SK-N-SH treated with all-trans-retinoic acid at 6 μM for 48 hours (cell line): ENCODE results near the gene CUL2.
A peak's percentile ranks its signal among the peaks of the same experiment; 100 is the strongest.

Experiments
- ATAC-seq: fragments of 200-7000 bp; cut with Tn5 transposase; 3 replicates; pipeline ENCODE4 v1.9.1; 2020; ENCODE audit warnings: mild to moderate bottlenecking, moderate library complexity
- ARNTL ChIP-seq: fragments of 450-650 bp; formaldehyde crosslinking; IDR thresholded peaks from 2 replicates; pipeline ENCODE4 v1.5.0; 2020; ENCODE audit warnings: low read depth, mild to moderate bottlenecking, moderate library complexity, borderline replicate concordance
- BACH2 ChIP-seq: fragments of 250-450 bp; sonication (Bioruptor Pico); IDR thresholded peaks from 2 replicates; pipeline ENCODE4 v1.9.0; 2021; ENCODE audit warnings: mild to moderate bottlenecking, borderline replicate concordance
- CSDC2 ChIP-seq: fragments of 250-450 bp; sonication (Bioruptor Pico); IDR thresholded peaks from 2 replicates; pipeline ENCODE4 v1.5.0; 2020; ENCODE audit warnings: mild to moderate bottlenecking, moderate library complexity
- CSRNP3 ChIP-seq: fragments of 250-450 bp; sonication (Bioruptor Pico); IDR thresholded peaks from 2 replicates; pipeline ENCODE4 v1.5.1; 2021; ENCODE audit warnings: mild to moderate bottlenecking, moderate library complexity
- GLIS3 ChIP-seq: fragments of 250-450 bp; sonication (Bioruptor Pico); IDR thresholded peaks from 2 replicates; pipeline ENCODE4 v1.5.0; 2020; ENCODE audit warnings: mild to moderate bottlenecking, moderate library complexity
- ISL1 ChIP-seq: fragments of 250-450 bp; sonication (Bioruptor Pico); IDR thresholded peaks from 2 replicates; pipeline ENCODE4 v2.1.2; 2022; ENCODE audit warnings: mild to moderate bottlenecking, moderate library complexity
- OSR1 ChIP-seq: fragments of 250-450 bp; sonication (Bioruptor Pico); IDR thresholded peaks from 2 replicates; pipeline ENCODE4 v1.8.0; 2022; ENCODE audit warnings: moderate library complexity, mild to moderate bottlenecking, inconsistent platforms
- POU6F1 ChIP-seq: fragments of 250-450 bp; sonication (Bioruptor Pico); IDR thresholded peaks from 2 replicates; pipeline ENCODE4 v1.8.0; 2021; ENCODE audit warnings: low read depth, mild to moderate bottlenecking, moderate library complexity, borderline replicate concordance
- PPARA ChIP-seq: fragments of 250-450 bp; sonication (Bioruptor Pico); IDR thresholded peaks from 2 replicates; pipeline ENCODE4 v1.5.0; 2020; ENCODE audit warnings: mild to moderate bottlenecking, borderline replicate concordance
- SNAI2 ChIP-seq: fragments of 250-450 bp; sonication (Bioruptor Pico); IDR thresholded peaks from 2 replicates; pipeline ENCODE4 v1.5.0; 2020; ENCODE audit warnings: mild to moderate bottlenecking, moderate library complexity
- TOX ChIP-seq: fragments of 250-450 bp; sonication (Bioruptor Pico); IDR thresholded peaks from 2 replicates; pipeline ENCODE4 v1.8.0; 2021; ENCODE audit warnings: mild to moderate bottlenecking, moderate library complexity, borderline replicate concordance
- ZFP30 ChIP-seq: fragments of 450-650 bp; formaldehyde crosslinking; IDR thresholded peaks from 2 replicates; pipeline ENCODE4 v1.5.0; 2022; ENCODE audit warnings: mild to moderate bottlenecking, moderate library complexity
- ZNF565 ChIP-seq: fragments of 450-650 bp; formaldehyde crosslinking; conservative IDR thresholded peaks from 2 replicates; pipeline ENCODE4 v1.5.0; 2020; ENCODE audit warnings: low read depth, mild to moderate bottlenecking, moderate library complexity
- ZNF70 ChIP-seq: fragments of 450-650 bp; formaldehyde crosslinking; IDR thresholded peaks from 2 replicates; pipeline ENCODE4 v1.5.0; 2020; ENCODE audit warnings: mild to moderate bottlenecking, moderate library complexity
- TF ChIP-seq, protein P1 (sequence below): fragments of 250-450 bp; sonication (Bioruptor Pico); IDR thresholded peaks from 2 replicates; pipeline ENCODE4 v1.5.0; 2020; ENCODE audit warnings: mild to moderate bottlenecking, moderate library complexity
- TF ChIP-seq, protein P2 (sequence below): fragments of 250-450 bp; sonication (Bioruptor Pico); IDR thresholded peaks from 2 replicates; pipeline ENCODE4 v1.5.1; 2020; ENCODE audit warnings: low read depth, mild to moderate bottlenecking, moderate library complexity

The CUL2 gene

DNA sequence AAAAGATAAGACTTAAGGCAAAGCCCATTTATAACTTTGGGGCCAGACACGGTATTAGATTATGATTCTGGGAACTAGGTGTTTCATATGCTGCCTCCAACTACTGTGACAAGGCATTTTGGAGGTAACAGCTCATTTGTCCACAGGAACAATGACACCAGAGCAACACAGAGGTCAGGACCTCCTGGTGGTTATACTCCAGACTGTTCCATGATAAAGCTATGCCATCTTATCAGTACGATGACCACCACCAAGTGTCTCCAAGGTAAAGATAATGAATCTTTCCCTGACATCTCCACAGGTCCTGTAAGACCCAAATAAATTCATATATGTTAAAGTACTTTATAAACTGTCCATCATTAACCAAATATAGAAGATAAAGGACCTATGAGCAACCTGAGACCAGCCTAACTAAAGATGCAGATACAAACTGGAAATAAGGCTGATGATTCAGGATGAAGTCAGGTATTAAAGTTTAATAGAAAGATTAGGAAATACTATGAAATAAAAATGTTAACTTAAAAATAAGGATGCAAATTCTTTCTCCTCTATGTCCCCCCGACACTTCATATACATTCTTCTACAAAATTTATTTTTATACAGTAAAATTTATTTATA, 26.2 kb downstream of the CUL2 start:
- no peak for ATAC-seq
- no peak for TF ChIP-seq PPARA (CRISPR knock-in tag)
- TF ChIP-seq CSDC2 (CRISPR knock-in tag), result no peak
- TF ChIP-seq ZFP30 (CRISPR knock-in tag), result no peak

GRCh38 chr10:35059481-35059880, 30.7 kb downstream of the CUL2 start:
- TF ChIP-seq, protein P1, sequence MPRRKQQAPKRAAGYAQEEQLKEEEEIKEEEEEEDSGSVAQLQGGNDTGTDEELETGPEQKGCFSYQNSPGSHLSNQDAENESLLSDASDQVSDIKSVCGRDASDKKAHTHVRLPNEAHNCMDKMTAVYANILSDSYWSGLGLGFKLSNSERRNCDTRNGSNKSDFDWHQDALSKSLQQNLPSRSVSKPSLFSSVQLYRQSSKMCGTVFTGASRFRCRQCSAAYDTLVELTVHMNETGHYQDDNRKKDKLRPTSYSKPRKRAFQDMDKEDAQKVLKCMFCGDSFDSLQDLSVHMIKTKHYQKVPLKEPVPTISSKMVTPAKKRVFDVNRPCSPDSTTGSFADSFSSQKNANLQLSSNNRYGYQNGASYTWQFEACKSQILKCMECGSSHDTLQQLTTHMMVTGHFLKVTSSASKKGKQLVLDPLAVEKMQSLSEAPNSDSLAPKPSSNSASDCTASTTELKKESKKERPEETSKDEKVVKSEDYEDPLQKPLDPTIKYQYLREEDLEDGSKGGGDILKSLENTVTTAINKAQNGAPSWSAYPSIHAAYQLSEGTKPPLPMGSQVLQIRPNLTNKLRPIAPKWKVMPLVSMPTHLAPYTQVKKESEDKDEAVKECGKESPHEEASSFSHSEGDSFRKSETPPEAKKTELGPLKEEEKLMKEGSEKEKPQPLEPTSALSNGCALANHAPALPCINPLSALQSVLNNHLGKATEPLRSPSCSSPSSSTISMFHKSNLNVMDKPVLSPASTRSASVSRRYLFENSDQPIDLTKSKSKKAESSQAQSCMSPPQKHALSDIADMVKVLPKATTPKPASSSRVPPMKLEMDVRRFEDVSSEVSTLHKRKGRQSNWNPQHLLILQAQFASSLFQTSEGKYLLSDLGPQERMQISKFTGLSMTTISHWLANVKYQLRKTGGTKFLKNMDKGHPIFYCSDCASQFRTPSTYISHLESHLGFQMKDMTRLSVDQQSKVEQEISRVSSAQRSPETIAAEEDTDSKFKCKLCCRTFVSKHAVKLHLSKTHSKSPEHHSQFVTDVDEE (CRISPR knock-in tag), result no peak
- TF ChIP-seq CSDC2 (CRISPR knock-in tag) (no peak), ISL1 (CRISPR knock-in tag) (no peak), TOX (no peak), POU6F1 (CRISPR knock-in tag) (no peak), OSR1 (CRISPR knock-in tag) (no peak)

GRCh38 chr10:35058686-35059085, 31.5 kb downstream of the CUL2 start:
- TF ChIP-seq, protein P2, sequence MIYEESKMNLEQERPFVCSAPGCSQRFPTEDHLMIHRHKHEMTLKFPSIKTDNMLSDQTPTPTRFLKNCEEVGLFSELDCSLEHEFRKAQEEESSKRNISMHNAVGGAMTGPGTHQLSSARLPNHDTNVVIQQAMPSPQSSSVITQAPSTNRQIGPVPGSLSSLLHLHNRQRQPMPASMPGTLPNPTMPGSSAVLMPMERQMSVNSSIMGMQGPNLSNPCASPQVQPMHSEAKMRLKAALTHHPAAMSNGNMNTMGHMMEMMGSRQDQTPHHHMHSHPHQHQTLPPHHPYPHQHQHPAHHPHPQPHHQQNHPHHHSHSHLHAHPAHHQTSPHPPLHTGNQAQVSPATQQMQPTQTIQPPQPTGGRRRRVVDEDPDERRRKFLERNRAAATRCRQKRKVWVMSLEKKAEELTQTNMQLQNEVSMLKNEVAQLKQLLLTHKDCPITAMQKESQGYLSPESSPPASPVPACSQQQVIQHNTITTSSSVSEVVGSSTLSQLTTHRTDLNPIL, result no peak
- no peak for TF ChIP-seq GLIS3 (CRISPR knock-in tag)
- no peak for TF ChIP-seq ISL1 (CRISPR knock-in tag)
- no peak for TF ChIP-seq ARNTL (CRISPR knock-in tag)
- no peak for TF ChIP-seq PPARA (CRISPR knock-in tag)
- no peak for TF ChIP-seq ZNF70 (CRISPR knock-in tag)
- TF ChIP-seq BACH2 (CRISPR knock-in tag), result no peak
- TF ChIP-seq, protein P1 (CRISPR knock-in tag), result no peak
- no peak for TF ChIP-seq ZNF565
- ATAC-seq, result peak; percentile 11; the same call in 2 of the 3 replicates

More at GRCh38 chr10:35059481-35059880, 30.7 kb downstream of the CUL2 start:
- no peak for ATAC-seq

- ATAC-seq, result peak; percentile 87
- peak; percentile 58 for TF ChIP-seq ISL1 (CRISPR knock-in tag)
- no peak for TF ChIP-seq ZNF70 (CRISPR knock-in tag)
- TF ChIP-seq TOX, result no peak
- no peak for TF ChIP-seq GLIS3 (CRISPR knock-in tag)
- TF ChIP-seq OSR1 (CRISPR knock-in tag), result no peak
- no peak for TF ChIP-seq CSRNP3 (CRISPR knock-in tag)
- no peak for TF ChIP-seq SNAI2 (CRISPR knock-in tag)
These were observed 32.0 kb downstream of the CUL2 start for GRCh38 chr10:35058134-35058533.
